ENCODE measurements around the gene CERS1. TPM values are rescaled to one million over a fixed set of nuclear protein-coding genes. Genes with fewer than 3 reads are reported as not detected.

The CERS1 gene
- polyA plus RNA-seq, 3 donors: not detected

GRCh38 chr19:18858906-18859646 lies 36.9 kb downstream of the CERS1 start:
- Histone ChIP-seq H3K4me2 (replicated peaks; ENCODE audit: extremely low read depth, low read length, poor library complexity, severe bottlenecking) (no peak overlapping the region), H3K36me3 (replicated peaks in 1 of 2; ENCODE audit: control insufficient read depth in 1 of 2, insufficient read depth in 2 of 2, low read length in 2 of 2) (peaks cover 100% of the 10 kb centered on the region in 2 donors), H4K20me1 (ENCODE audit: insufficient read depth, low read length) (peaks cover 100% of the 10 kb centered on the region), H3K79me2 (ENCODE audit: insufficient read depth, low read length) (peaks cover 11% of the 10 kb centered on the region), H2AFZ (ENCODE audit: insufficient read depth, low read depth, low read length, poor library complexity, severe bottlenecking) (no peak overlapping the region), H3K9ac (ENCODE audit: insufficient read depth, low read length, poor library complexity, severe bottlenecking) (no peak overlapping the region), H3K27ac (ENCODE audit: low read depth in 1 of 2, low read length in 2 of 2) (no peak overlapping the region), H3K4me1 (ENCODE audit: control insufficient read depth in 1 of 2, insufficient read depth in 2 of 2, low read length in 2 of 2) (peaks cover 4 to 8% of the 10 kb centered on the region in 2 donors), H3K4me3 (replicated peaks in 1 of 3; ENCODE audit: low read depth in 2 of 3, low read length in 3 of 3) (no peak overlapping the region), H3K9me3 (replicated peaks in 1 of 2; ENCODE audit: control insufficient read depth in 1 of 2, insufficient read depth in 1 of 2, low read length in 2 of 2) (no peaks in the 10 kb centered on the region), H3K27me3 (ENCODE audit: control insufficient read depth in 2 of 2, insufficient read depth in 2 of 2, low read length in 2 of 2) (no peaks in the 10 kb centered on the region)
- H3K36me3 Mint-ChIP-seq: peaks cover 89 to 99% of the 10 kb centered on the region in 2 donors
- peaks cover 0 to 2% (median 1%) of the 10 kb centered on the region in 3 donors for H3K27me3 Mint-ChIP-seq (ENCODE audit: low read depth in 3 of 3)
- no peak for DNase-seq
- H3K9me3 Mint-ChIP-seq: no peaks in the 10 kb centered on the region
- no peak for TF ChIP-seq CTCF (IDR thresholded peaks at IDR 0.05)
- no peak overlapping the region for H3K4me3 Mint-ChIP-seq
- H3K27ac Mint-ChIP-seq: peak overlapping the region in 2 of 7 donors; percentile 41 to 44
- 95% methylated on average over 16 of the region's 21 CpGs for WGBS (ENCODE audit: insufficient coverage)
- peaks cover 6% of the 10 kb centered on the region for H3K4me1 Mint-ChIP-seq
- intact Hi-C loops (cut with micrococcal nuclease): no loop called here

- Histone ChIP-seq H3K79me2 (ENCODE audit: insufficient read depth, low read length) (peaks cover 17% of the 10 kb centered on the region), H4K20me1 (ENCODE audit: insufficient read depth, low read length) (peaks cover 98% of the 10 kb centered on the region), H2AFZ (ENCODE audit: insufficient read depth, low read depth, low read length, poor library complexity, severe bottlenecking) (no peak overlapping the region), H3K4me2 (replicated peaks; ENCODE audit: extremely low read depth, low read length, poor library complexity, severe bottlenecking) (no peak overlapping the region), H3K27me3 (ENCODE audit: control insufficient read depth in 2 of 2, insufficient read depth in 2 of 2, low read length in 2 of 2) (no peaks in the 10 kb centered on the region), H3K4me3 (replicated peaks in 1 of 3; ENCODE audit: low read depth in 2 of 3, low read length in 3 of 3) (no peak overlapping the region), H3K9me3 (replicated peaks in 1 of 2; ENCODE audit: control insufficient read depth in 1 of 2, insufficient read depth in 1 of 2, low read length in 2 of 2) (no peaks in the 10 kb centered on the region), H3K9ac (ENCODE audit: insufficient read depth, low read length, poor library complexity, severe bottlenecking) (no peak overlapping the region), H3K4me1 (ENCODE audit: control insufficient read depth in 1 of 2, insufficient read depth in 2 of 2, low read length in 2 of 2) (peaks cover 4 to 8% of the 10 kb centered on the region in 2 donors), H3K27ac (ENCODE audit: low read depth in 1 of 2, low read length in 2 of 2) (no peak overlapping the region), H3K36me3 (replicated peaks in 1 of 2; ENCODE audit: control insufficient read depth in 1 of 2, insufficient read depth in 2 of 2, low read length in 2 of 2) (peaks cover 98 to 100% of the 10 kb centered on the region in 2 donors)
- Mint-ChIP-seq H3K36me3 (peaks cover 91 to 99% of the 10 kb centered on the region in 2 donors), H3K27ac (peak overlapping the region in 1 of 7 donors; percentile 66), H3K4me3 (no peak overlapping the region), H3K9me3 (no peaks in the 10 kb centered on the region), H3K4me1 (peaks cover 6% of the 10 kb centered on the region), H3K27me3 (ENCODE audit: low read depth in 3 of 3) (peaks cover 0 to 1% (median 0%) of the 10 kb centered on the region in 3 donors)
- intact Hi-C loops (cut with micrococcal nuclease): no loop called here
- DNase-seq: no peak
- no peak for TF ChIP-seq CTCF (IDR thresholded peaks at IDR 0.05)
- WGBS (ENCODE audit: insufficient coverage): 97% methylated on average over 10 of the region's 13 CpGs
These were observed 38.7 kb downstream of the CERS1 start for GRCh38 chr19:18857223-18857622.

Data from CD14-positive monocyte (primary cell).